Measurements from ENCODE around the gene TBX21. TPM values are rescaled to one million over a fixed set of nuclear protein-coding genes. Genes with fewer than 3 reads are reported as not detected.

The TBX21 gene
- total and polyA plus RNA-seq, 9 of the 15 experiments (the other 6 are each of a cell fraction or from before 2014, with no cell fraction given): 0.07 TPM; not detected in 8

DNA sequence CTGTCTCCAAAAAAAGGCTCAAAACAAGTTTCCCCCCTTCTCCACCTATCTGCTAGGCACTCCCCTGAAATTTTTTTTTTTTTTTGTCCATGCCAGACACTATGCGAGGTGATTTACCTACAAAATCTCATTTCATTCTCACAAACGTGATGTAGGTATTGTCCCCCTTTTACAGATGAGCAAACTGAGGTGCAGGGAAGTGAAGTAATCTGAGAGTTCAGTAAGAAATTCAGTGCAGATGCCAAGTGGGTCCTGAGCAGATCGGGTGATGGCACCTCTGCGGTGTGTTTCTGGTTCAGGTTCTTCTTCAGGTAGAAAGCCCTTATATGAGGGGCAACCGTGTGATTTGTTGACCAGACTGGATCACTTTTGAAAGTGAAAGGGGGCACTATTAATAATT, 29.4 kb upstream of the TBX21 start (continued):
- TF ChIP-seq MAFG (tag; conservative IDR thresholded peaks at IDR 0.05) (no peak), ZKSCAN1 (IDR thresholded peaks at IDR 0.05; ENCODE audit: low read depth, low read length) (no peak), FOXA3 (CRISPR knock-in tag; conservative IDR thresholded peaks at IDR 0.05 in 1 of 2, IDR thresholded peaks at IDR 0.05 in 1 of 2) (no peak), KDM1A (IDR thresholded peaks at IDR 0.05) (peak; percentile 51 to 66; a peak in 3 of 4 replicates), HIVEP1 (CRISPR knock-in tag; IDR thresholded peaks at IDR 0.05) (no peak), CHD4 (IDR thresholded peaks at IDR 0.05; ENCODE audit: insufficient read depth, insufficient replicate concordance, low read depth, low read length, poor library complexity, severe bottlenecking) (peak; percentile 77), ZNF23 (CRISPR knock-in tag; IDR thresholded peaks at IDR 0.05) (no peak), ZBTB33 (CRISPR knock-in tag; IDR thresholded peaks at IDR 0.05) (no peak), HNRNPK (IDR thresholded peaks at IDR 0.05; ENCODE audit: low read depth, low read length, poor library complexity, severe bottlenecking) (no peak), CBX3 (IDR thresholded peaks at IDR 0.05; ENCODE audit: borderline replicate concordance in 1 of 2, low read length in 2 of 2) (0 out of 3 replicates have a peak, but pooled peaks of 1 of the 2 experiments have one; percentile 25), RBM25 (IDR thresholded peaks at IDR 0.05; ENCODE audit: low read depth, low read length, severe bottlenecking) (peak; percentile 89), NFRKB (IDR thresholded peaks at IDR 0.05; ENCODE audit: low read depth) (no peak), BCOR (IDR thresholded peaks at IDR 0.05) (peak; percentile 91), ZBED1 (IDR thresholded peaks at IDR 0.05) (no peak), RCOR1 (IDR thresholded peaks at IDR 0.05; ENCODE audit: borderline replicate concordance in 1 of 2, low read depth in 2 of 2, low read length in 2 of 2) (peak in 1 of 2 experiments; percentile 46; a peak in 1 of 4 replicates)
- TF ChIP-seq, protein P1, sequence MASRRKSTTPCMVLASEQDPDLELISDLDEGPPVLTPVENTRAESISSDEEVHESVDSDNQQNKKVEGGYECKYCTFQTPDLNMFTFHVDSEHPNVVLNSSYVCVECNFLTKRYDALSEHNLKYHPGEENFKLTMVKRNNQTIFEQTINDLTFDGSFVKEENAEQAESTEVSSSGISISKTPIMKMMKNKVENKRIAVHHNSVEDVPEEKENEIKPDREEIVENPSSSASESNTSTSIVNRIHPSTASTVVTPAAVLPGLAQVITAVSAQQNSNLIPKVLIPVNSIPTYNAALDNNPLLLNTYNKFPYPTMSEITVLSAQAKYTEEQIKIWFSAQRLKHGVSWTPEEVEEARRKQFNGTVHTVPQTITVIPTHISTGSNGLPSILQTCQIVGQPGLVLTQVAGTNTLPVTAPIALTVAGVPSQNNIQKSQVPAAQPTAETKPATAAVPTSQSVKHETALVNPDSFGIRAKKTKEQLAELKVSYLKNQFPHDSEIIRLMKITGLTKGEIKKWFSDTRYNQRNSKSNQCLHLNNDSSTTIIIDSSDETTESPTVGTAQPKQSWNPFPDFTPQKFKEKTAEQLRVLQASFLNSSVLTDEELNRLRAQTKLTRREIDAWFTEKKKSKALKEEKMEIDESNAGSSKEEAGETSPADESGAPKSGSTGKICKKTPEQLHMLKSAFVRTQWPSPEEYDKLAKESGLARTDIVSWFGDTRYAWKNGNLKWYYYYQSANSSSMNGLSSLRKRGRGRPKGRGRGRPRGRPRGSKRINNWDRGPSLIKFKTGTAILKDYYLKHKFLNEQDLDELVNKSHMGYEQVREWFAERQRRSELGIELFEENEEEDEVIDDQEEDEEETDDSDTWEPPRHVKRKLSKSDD (conservative IDR thresholded peaks at IDR 0.05; ENCODE audit: low read length): no peak
- TF ChIP-seq, protein P2, sequence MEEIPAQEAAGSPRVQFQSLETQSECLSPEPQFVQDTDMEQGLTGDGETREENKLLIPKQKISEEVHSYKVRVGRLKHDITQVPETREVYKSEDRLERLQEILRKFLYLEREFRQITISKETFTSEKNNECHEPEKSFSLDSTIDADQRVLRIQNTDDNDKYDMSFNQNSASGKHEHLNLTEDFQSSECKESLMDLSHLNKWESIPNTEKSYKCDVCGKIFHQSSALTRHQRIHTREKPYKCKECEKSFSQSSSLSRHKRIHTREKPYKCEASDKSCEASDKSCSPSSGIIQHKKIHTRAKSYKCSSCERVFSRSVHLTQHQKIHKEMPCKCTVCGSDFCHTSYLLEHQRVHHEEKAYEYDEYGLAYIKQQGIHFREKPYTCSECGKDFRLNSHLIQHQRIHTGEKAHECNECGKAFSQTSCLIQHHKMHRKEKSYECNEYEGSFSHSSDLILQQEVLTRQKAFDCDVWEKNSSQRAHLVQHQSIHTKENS (CRISPR knock-in tag; IDR thresholded peaks at IDR 0.05): no peak

Measured in K562 (cell line).